Lung (tissue), 12 donors: ENCODE measurements around the gene MLH1. TPM values are rescaled to one million over a fixed set of nuclear protein-coding genes. Genes with fewer than 3 reads are reported as not detected.

Source experiments
- ATAC-seq: fragments of 200-7000 bp; cut with Tn5 transposase; one replicate; pipeline ENCODE4 v1.9.1; 2020; ENCODE audit warnings: moderate number of reproducible peaks; ENCODE audit not compliant: insufficient read depth, low FRiP score
- DNase-seq, 3 donors: peaks; one replicate each; pipeline ENCODE4 v3.0.0-alpha.2; 2013 to 2017
- H3K27ac ChIP-seq, 2 donors: one replicate each; pipeline ENCODE4 v1.5.1; 2013; ENCODE audit warnings: mild to moderate bottlenecking in 2 of 2, moderate library complexity in 2 of 2, control low read depth in 1 of 2, inconsistent platforms in 1 of 2, low read depth in 1 of 2, low read length in 1 of 2
- H3K27me3 ChIP-seq, 3 donors: one replicate each; pipeline ENCODE4 v1.5.1; 2013; ENCODE audit warnings: low read length in 2 of 3; ENCODE audit not compliant: control insufficient read depth in 3 of 3, insufficient read depth in 3 of 3
- H3K36me3 ChIP-seq, 4 donors: one replicate each; pipeline ENCODE4 v1.5.1; 2013; ENCODE audit warnings: low read length in 4 of 4, mild to moderate bottlenecking in 1 of 4, moderate library complexity in 1 of 4; ENCODE audit not compliant: control insufficient read depth in 4 of 4, insufficient read depth in 4 of 4
- H3K4me1 ChIP-seq, 5 donors: one replicate each; pipeline ENCODE4 v1.5.1; 2013; ENCODE audit warnings: low read length in 5 of 5, mild to moderate bottlenecking in 2 of 5, moderate library complexity in 1 of 5; ENCODE audit not compliant: control insufficient read depth in 5 of 5, insufficient read depth in 5 of 5
- H3K4me3 ChIP-seq: one replicate; pipeline ENCODE4 v1.5.1; 2013; ENCODE audit warnings: mild to moderate bottlenecking, control low read depth, moderate library complexity
- H3K9ac ChIP-seq, 2 donors: one replicate each; pipeline ENCODE4 v1.5.1; 2013; ENCODE audit warnings: low read length in 2 of 2, control low read depth in 1 of 2; ENCODE audit not compliant: insufficient read depth in 1 of 2
- H3K9me3 ChIP-seq, 4 donors: one replicate each; pipeline ENCODE4 v1.5.1; 2013; ENCODE audit warnings: low read length in 3 of 4, mild to moderate bottlenecking in 1 of 4, moderate library complexity in 1 of 4; ENCODE audit not compliant: control insufficient read depth in 4 of 4, insufficient read depth in 3 of 4
- CTCF ChIP-seq: IDR thresholded peaks from 2 replicates; pipeline ENCODE4 v1.5.1; 2012; ENCODE audit warnings: mild to moderate bottlenecking; ENCODE audit errors: control extremely low read depth, extremely low read depth
- WGBS, 2 donors: extraction: QIAGEN DNeasy Blood & Tissue Kit; methylation state at CpG; one replicate each; pipeline ENCODE4 v1.1.7; 2013; 5-methylcytosine and 5-hydroxymethylcytosine counted together
- polyA plus RNA-seq, 2 donors: library from polyadenylated mRNA; stranded (reverse); fragments of 200-250 nt; gene quantifications; one replicate each; pipeline ENCODE4 v1.2.1, GENCODE V29; 2013
- total RNA-seq, 2 donors: library from RNA; depleted of rRNA in 1 of 2; stranded (reverse); fragments of >200 nt in 1 of 2; gene quantifications; one replicate each; pipeline ENCODE4 v1.2.1, GENCODE V29; 2014 to 2021
- donor health status: control.
- donor health status: control.
- donor health status: Bipolar disorder and iron deficiency.
- donor health status: healthy.
- donor health status: DM: yes; HTN: yes; CAD: no.

The MLH1 gene
- total and polyA plus RNA-seq, 4 donors, result 14.3 to 66.4 (median 29.8) TPM

- H3K4me1 ChIP-seq, result no peaks in the 10 kb centered on the region
- H3K36me3 ChIP-seq, result peaks cover 15 to 33% (median 27%) of the 10 kb centered on the region in 4 donors
- no peak overlapping the region for H3K27ac ChIP-seq
- ATAC-seq (no peak), DNase-seq (no peak)
- WGBS, 2 donors, result 95 to 97% methylated on average over 4 of the region's 4 CpGs
- H3K9ac ChIP-seq, result no peak overlapping the region
- peaks cover 0 to 4% (median under 1%) of the 10 kb centered on the region in 4 donors for H3K9me3 ChIP-seq
- H3K27me3 ChIP-seq, result no peaks in the 10 kb centered on the region
- no peak for TF ChIP-seq CTCF
- H3K4me3 ChIP-seq, result no peak overlapping the region
Observed at GRCh38 chr3:36981006-36981405, 12.3 kb upstream of the MLH1 start.

GRCh38 chr3:36988356-36988755 lies 5.0 kb upstream of the MLH1 start:
- no peak overlapping the region for H3K4me3 ChIP-seq
- H3K27ac ChIP-seq, result no peak overlapping the region
- ATAC-seq (no peak), DNase-seq (no peak)
- peaks cover 15 to 39% (median 25%) of the 10 kb centered on the region in 4 donors for H3K36me3 ChIP-seq
- no peaks in the 10 kb centered on the region for H3K27me3 ChIP-seq
- peaks cover 0 to 35% (median 16%) of the 10 kb centered on the region in 5 donors for H3K4me1 ChIP-seq
- TF ChIP-seq CTCF, result no peak
- WGBS, 2 donors, result 42 to 51% methylated on average over 2 of the region's 2 CpGs
- no peak overlapping the region for H3K9ac ChIP-seq
- no peaks in the 10 kb centered on the region for H3K9me3 ChIP-seq

- DNase-seq, result no peak
- Histone ChIP-seq H3K36me3 (peaks cover 14 to 34% (median 22%) of the 10 kb centered on the region in 4 donors), H3K27ac (no peak overlapping the region), H3K4me1 (peaks cover 0 to 37% (median 16%) of the 10 kb centered on the region in 5 donors), H3K27me3 (no peaks in the 10 kb centered on the region), H3K9ac (peak overlapping the region; percentile 17 to 45), H3K9me3 (no peaks in the 10 kb centered on the region), H3K4me3 (no peak overlapping the region)
- ATAC-seq, result no peak
- TF ChIP-seq CTCF, result no peak
- 28 to 48% methylated on average over 3 of the region's 3 CpGs for WGBS, 2 donors
Observed at GRCh38 chr3:36989005-36989404, 4.3 kb upstream of the MLH1 start.

GRCh38 chr3:36989568-36989967 lies 3.8 kb upstream of the MLH1 start:
- peaks cover 10 to 29% (median 20%) of the 10 kb centered on the region in 4 donors for H3K36me3 ChIP-seq
- H3K9ac ChIP-seq, result peak overlapping the region; percentile 17 to 45
- H3K4me3 ChIP-seq, result no peak overlapping the region
- H3K4me1 ChIP-seq, result peaks cover 0 to 42% (median 16%) of the 10 kb centered on the region in 5 donors
- no peaks in the 10 kb centered on the region for H3K9me3 ChIP-seq
- TF ChIP-seq CTCF, result no peak
- ATAC-seq (no peak), DNase-seq (no peak)
- peak overlapping the region in 1 of 2 donors; percentile 4 for H3K27ac ChIP-seq
- no peaks in the 10 kb centered on the region for H3K27me3 ChIP-seq
